ENCODE data around the gene EML5. TPM values are rescaled to one million over a fixed set of nuclear protein-coding genes. Genes with fewer than 3 reads are reported as not detected.
"Not testable (repeated sequence)": the region's sequence is repeated elsewhere in the genome, so short reads cannot be mapped to it uniquely, and the experiment has no call there.

EML5 gene
- polyA plus RNA-seq, 5 donors: 1.3 to 2.5 (median 1.8) TPM

- no peak for DNase-seq
Measured at GRCh38 chr14:88804035-88804434, 11.3 kb upstream of the EML5 start.

DNA sequence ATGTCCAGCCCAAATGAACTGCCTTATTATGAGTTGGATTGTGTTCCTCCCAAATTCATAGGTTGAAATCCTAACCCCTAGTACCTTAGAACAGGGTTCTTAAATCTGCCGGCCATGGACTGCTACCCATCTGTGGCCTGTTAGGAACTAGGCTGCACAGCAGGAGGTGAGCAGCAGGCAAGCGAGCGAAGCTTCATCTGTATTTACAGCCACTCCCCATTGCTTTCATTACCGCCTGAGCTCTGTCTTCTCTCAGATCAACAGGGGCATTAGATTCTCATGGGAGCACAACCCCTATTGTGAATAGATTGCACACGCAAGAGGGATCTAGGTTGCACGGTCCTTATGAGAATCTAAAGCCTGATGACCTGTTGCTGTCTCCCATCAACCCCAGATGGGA lies 9.8 kb upstream of the EML5 start:
- DNase-seq: no peak

GRCh38 chr14:88799522-88799921 lies 6.8 kb upstream of the EML5 start:
- DNase-seq: no peak

- no peak for DNase-seq
Measured at GRCh38 chr14:88798156-88798555, 5.4 kb upstream of the EML5 start.

DNA sequence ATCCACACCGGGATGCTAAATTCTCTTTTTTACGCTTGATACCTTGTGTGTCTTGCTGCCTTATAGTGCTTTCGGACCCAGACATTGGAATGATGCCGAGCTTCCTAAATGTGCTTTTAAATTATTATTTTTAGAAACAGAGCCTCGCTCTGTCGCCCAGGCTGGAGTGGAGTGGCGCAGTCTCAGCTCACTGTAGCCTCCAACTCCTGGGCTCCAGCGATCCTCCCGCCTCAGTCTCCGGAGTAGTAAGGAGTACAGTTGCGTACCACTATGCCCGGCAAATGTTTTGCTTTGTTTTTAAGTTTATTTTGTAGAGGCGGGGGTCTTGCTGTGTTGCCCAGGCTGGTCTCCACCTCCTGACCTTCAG lies 489 bp upstream of the EML5 start:
- no peak for DNase-seq

- DNase-seq: peak in 1 of 2 donors; percentile 14
Measured at GRCh38 chr14:88791629-88792472, 902 bp downstream of the EML5 start.

DNA sequence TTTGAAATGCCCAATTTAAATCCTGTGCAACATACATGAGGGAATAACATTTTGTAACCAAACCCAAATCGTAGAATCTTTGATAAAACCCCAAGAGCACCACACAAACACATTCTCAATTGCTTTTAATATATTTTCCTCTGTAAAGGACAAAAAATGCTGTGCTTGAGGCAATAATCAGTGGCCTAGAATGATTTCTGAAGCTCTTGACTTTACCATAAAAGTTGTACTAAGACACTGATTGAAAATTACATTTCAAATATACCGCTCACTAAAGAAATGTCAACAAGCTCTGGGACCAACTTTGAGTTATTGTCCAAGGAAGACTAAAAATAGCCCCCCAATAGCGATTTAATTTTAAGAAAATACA lies 1.5 kb downstream of the EML5 start:
- no peak for DNase-seq

- DNase-seq: no peak
Measured at GRCh38 chr14:88790501-88791251, 2.1 kb downstream of the EML5 start.

GRCh38 chr14:88789573-88789972 lies 3.2 kb downstream of the EML5 start:
- not testable (repeated sequence) for DNase-seq

- no peak for DNase-seq
Measured at GRCh38 chr14:88786715-88787114, 6.0 kb downstream of the EML5 start.

DNA sequence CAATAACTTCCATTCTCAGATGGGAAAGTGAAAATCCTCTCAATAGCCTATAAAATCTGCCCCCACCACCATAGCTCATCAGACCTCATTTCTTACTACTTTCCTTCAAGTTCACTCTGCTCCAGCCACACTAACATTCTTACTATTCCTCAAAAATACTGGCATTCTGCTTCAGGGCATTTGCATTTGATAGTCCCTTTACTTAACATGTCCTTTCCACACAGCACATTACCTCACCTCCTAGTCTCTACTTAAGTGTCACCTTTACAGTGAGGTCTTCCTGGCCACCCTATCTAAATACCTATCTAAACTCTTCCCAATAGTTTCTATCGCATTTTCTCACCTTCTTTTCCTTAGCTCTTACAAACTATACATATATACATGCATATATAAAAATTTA lies 6.8 kb downstream of the EML5 start:
- no peak for DNase-seq

GRCh38 chr14:88775532-88775931 lies 17.2 kb downstream of the EML5 start:
- no peak for DNase-seq

GRCh38 chr14:88770736-88771135 lies 22.0 kb downstream of the EML5 start:
- DNase-seq: no peak

DNA sequence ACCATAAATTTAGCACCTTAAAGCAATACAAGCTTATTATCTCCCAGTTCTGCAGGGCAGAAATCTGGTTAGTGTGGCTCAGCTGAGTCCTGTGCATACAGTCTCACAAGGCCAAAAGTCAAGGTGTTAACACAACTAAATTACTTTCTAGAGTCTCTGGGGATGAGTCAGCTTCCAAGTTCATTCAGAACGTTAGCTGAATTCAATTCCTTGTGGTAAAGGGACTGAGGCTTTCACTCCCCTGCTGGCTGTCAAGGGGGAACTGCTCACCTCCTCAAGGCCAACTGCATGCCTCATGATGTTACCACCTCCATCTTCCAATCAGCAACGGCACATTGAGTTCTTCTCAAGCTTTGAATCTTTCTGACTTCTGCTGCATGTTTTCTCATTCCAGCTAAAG lies 27.6 kb downstream of the EML5 start:
- DNase-seq: no peak

- no peak for DNase-seq
Measured at GRCh38 chr14:88753873-88754272, 38.9 kb downstream of the EML5 start.

- DNase-seq: no peak
Measured at GRCh38 chr14:88750945-88751344, 41.8 kb downstream of the EML5 start.

- no peak for DNase-seq
Measured at GRCh38 chr14:88750413-88750812, 42.3 kb downstream of the EML5 start.

- no peak for DNase-seq
Measured at GRCh38 chr14:88749139-88749538, 43.6 kb downstream of the EML5 start.

DNA sequence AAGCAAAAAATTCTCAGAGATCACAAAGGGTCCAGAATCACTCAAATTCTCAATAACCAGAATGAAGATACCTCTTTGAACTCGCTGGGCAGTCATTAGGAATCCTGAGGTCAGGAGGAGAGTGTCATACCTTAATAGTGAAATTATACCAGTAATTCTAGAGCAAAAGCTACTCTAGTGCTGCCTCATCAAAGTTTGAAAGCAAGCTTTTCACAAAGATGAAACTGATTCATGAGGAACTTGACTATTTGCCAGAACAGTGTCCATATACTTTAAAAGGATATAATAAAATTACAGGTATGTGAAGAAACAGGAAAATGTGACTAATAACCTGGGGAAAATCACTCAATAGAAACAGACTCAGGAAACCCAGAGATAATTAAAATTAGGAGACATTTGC lies 44.5 kb downstream of the EML5 start:
- DNase-seq: no peak

GRCh38 chr14:88746052-88746451 lies 46.7 kb downstream of the EML5 start:
- DNase-seq: no peak

DNA sequence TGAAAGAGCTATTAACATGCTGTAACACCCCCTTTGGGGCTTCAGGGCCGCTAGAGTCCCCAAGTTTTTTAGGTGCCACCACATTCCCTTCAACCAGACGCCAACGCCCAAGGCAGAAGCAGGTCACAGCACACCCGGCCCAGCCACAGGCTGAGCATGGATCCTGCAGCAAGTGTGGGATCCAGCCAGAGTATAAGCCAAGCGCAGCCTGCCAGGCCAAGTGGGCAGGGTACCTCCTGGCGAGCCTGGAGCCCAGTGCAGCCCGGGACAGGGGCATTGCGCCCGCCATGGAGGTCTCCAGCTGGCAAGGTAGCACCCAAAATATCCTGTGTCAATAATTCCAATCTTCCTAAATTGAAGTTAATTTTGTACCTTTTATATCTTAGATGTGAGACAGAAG lies 55.5 kb downstream of the EML5 start:
- no peak for DNase-seq

GRCh38 chr14:88733121-88733520 lies 59.6 kb downstream of the EML5 start:
- no peak for DNase-seq

- no peak for DNase-seq
Measured at GRCh38 chr14:88729159-88729558, 63.6 kb downstream of the EML5 start.
